Measurements from ENCODE around the gene CENPP.

CENPP gene

DNA sequence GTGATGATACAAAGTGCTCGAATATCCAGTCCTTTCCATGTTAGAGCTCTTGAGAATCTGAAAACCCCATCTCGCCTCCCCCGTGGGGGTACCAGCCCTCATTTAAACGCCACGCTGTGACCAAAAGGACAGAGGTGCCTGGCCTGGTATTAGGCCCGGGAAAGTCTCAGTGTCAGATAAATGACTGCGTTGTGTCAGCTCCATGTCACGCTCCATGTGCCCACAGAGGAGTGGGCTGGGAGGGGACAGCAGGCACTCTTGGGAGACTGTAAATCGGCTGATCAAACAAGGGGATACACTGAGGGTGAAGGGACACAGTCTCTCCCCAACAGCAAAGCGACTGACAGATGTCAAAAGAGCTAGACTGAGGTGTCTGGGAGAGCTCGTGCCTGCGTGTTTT lies 275.7 kb downstream of the CENPP start:
- WGBS (ENCODE audit: insufficient coverage, insufficient read length): no CpG with 5 or more reads among the region's 12 CpGs
- Histone ChIP-seq H3K4me3 (ENCODE audit: low read length) (no peak overlapping the region), H3K36me3 (ENCODE audit: control insufficient read depth, insufficient read depth, low read length) (no peaks in the 10 kb centered on the region), H3K27ac (ENCODE audit: low read length) (no peak overlapping the region), H3K9me3 (ENCODE audit: control insufficient read depth, insufficient read depth, low read length) (no peaks in the 10 kb centered on the region), H3K27me3 (ENCODE audit: control insufficient read depth, insufficient read depth, low read length) (no peaks in the 10 kb centered on the region), H3K4me1 (ENCODE audit: control insufficient read depth, insufficient read depth, low read length) (no peaks in the 10 kb centered on the region)
- DNase-seq (ENCODE audit: low read depth, low spot score): no peak

DNA sequence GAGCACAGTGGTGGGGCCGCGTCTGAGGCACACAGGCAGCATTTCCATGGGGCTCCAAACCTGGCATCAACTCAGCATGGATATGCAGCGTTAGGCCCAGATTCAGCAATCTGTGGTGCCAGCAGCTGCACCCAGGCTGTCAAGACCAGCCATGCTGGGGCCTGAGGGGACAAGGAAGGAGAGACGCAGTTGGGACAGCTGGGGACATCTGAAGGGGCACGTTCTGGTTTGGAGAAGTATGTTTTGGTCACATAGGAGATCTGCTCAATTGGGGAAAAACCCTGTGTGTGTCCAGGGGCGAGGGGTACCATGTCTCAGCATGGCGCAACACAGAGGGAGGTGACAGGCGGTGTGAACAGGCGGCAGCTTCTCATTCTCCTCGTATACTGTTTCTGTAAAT lies 276.7 kb downstream of the CENPP start:
- H3K27ac ChIP-seq (ENCODE audit: low read length): no peak overlapping the region
- H3K4me1 ChIP-seq (ENCODE audit: control insufficient read depth, insufficient read depth, low read length): no peaks in the 10 kb centered on the region
- H3K36me3 ChIP-seq (ENCODE audit: control insufficient read depth, insufficient read depth, low read length): no peaks in the 10 kb centered on the region
- no CpG with 5 or more reads among the region's 10 CpGs for whole genome bisulfite sequencing (ENCODE audit: insufficient coverage, insufficient read length)
- H3K9me3 ChIP-seq (ENCODE audit: control insufficient read depth, insufficient read depth, low read length): no peaks in the 10 kb centered on the region
- H3K4me3 ChIP-seq (ENCODE audit: low read length): no peak overlapping the region
- DNase-seq (ENCODE audit: low read depth, low spot score): no peak
- no peaks in the 10 kb centered on the region for H3K27me3 ChIP-seq (ENCODE audit: control insufficient read depth, insufficient read depth, low read length)

DNA sequence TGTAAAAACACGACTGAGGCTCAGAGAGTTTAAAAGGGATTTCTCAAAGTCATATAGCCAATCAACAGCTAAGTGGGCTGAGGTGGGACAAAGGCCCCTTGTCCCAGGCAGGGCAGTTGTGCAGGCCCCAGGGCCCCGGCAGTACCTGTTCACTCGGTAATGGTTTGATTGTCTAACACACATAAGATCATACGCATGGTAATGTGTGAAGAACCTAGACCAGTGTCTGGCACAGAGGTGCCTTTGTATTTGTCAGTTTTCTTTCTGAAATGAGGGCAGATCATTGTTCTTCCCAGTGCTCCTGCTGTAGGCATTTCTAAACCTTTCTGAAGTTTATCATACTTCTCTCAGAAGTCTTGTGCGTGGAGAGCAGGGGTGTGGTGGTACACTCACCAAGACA lies 277.3 kb downstream of the CENPP start:
- no peaks in the 10 kb centered on the region for H3K27me3 ChIP-seq (ENCODE audit: control insufficient read depth, insufficient read depth, low read length)
- WGBS (ENCODE audit: insufficient coverage, insufficient read length): no CpG with 5 or more reads among the region's 5 CpGs
- no peaks in the 10 kb centered on the region for H3K36me3 ChIP-seq (ENCODE audit: control insufficient read depth, insufficient read depth, low read length)
- no peak for DNase-seq (ENCODE audit: low read depth, low spot score)
- no peaks in the 10 kb centered on the region for H3K9me3 ChIP-seq (ENCODE audit: control insufficient read depth, insufficient read depth, low read length)
- no peaks in the 10 kb centered on the region for H3K4me1 ChIP-seq (ENCODE audit: control insufficient read depth, insufficient read depth, low read length)
- H3K4me3 ChIP-seq (ENCODE audit: low read length): no peak overlapping the region
- H3K27ac ChIP-seq (ENCODE audit: low read length): no peak overlapping the region

DNA sequence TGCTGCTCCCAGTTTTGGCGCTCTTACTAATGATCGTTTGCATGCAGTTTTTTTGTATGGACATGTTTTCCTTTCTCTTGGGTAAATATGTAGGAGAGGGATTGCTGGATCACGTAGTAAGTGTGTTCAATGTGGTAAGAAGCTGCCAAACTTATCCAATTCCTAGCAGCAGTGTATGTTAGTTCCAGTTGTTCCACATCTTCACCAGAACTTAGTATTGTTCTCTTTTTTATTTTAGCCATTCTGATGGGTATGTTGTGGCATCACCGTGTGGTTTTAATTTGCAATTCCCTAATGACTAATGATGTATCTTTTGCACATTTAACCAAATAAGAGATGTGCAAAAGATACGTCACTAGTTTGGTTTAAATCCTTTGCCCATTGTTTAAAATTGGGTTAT lies 278.2 kb downstream of the CENPP start:
- no peaks in the 10 kb centered on the region for H3K27me3 ChIP-seq (ENCODE audit: control insufficient read depth, insufficient read depth, low read length)
- no peaks in the 10 kb centered on the region for H3K36me3 ChIP-seq (ENCODE audit: control insufficient read depth, insufficient read depth, low read length)
- no peaks in the 10 kb centered on the region for H3K9me3 ChIP-seq (ENCODE audit: control insufficient read depth, insufficient read depth, low read length)
- no peak for DNase-seq (ENCODE audit: low read depth, low spot score)
- no peak overlapping the region for H3K4me3 ChIP-seq (ENCODE audit: low read length)
- H3K4me1 ChIP-seq (ENCODE audit: control insufficient read depth, insufficient read depth, low read length): no peaks in the 10 kb centered on the region
- H3K27ac ChIP-seq (ENCODE audit: low read length): no peak overlapping the region
- WGBS (ENCODE audit: insufficient coverage, insufficient read length): no CpG with 5 or more reads among the region's 5 CpGs

DNA sequence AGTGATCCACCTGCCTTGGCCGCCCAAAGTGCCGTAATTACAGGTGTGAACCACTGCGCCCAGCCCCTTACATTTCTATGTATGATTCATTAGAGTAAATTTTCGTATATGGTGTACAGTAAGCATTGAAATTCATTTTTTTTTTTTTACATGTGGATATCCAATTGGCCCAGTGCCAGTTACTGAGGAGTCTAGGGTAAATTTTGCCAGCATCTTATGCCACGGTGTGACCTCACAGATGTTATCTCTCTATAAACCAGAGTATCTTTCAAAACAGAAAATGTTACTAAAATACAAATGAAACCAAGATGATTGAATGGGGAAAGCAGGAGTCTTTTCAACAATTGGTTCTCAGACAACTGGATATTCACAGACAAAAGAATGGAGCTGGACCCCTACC lies 279.5 kb downstream of the CENPP start:
- no CpG with 5 or more reads among the region's 5 CpGs for whole genome bisulfite sequencing (ENCODE audit: insufficient coverage, insufficient read length)
- no peaks in the 10 kb centered on the region for H3K36me3 ChIP-seq (ENCODE audit: control insufficient read depth, insufficient read depth, low read length)
- H3K27me3 ChIP-seq (ENCODE audit: control insufficient read depth, insufficient read depth, low read length): no peaks in the 10 kb centered on the region
- no peak overlapping the region for H3K4me3 ChIP-seq (ENCODE audit: low read length)
- no peaks in the 10 kb centered on the region for H3K4me1 ChIP-seq (ENCODE audit: control insufficient read depth, insufficient read depth, low read length)
- no peak for DNase-seq (ENCODE audit: low read depth, low spot score)
- no peak overlapping the region for H3K27ac ChIP-seq (ENCODE audit: low read length)
- no peaks in the 10 kb centered on the region for H3K9me3 ChIP-seq (ENCODE audit: control insufficient read depth, insufficient read depth, low read length)

DNA sequence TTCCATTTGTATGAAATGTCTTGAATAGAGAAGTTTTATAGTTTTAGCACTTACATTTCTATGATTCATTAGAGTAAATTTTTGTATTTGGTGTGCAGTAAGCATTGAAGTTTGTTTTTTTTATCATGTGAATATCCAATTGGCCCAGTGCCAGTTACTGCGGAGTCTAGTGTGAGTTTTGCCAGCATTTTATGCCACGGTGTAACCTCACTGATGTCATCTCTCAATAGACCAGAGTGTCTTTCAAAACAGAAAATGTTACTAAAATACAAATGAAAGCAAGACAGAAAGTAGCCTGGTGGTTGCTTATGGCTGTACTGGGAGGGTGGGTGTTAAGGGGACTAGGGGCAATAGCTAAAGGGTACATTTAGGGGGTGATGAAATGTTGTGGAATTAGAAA lies 281.3 kb downstream of the CENPP start:
- no peak overlapping the region for H3K27ac ChIP-seq (ENCODE audit: low read length)
- WGBS (ENCODE audit: insufficient coverage, insufficient read length): no CpG with 5 or more reads among the region's 2 CpGs

DNA sequence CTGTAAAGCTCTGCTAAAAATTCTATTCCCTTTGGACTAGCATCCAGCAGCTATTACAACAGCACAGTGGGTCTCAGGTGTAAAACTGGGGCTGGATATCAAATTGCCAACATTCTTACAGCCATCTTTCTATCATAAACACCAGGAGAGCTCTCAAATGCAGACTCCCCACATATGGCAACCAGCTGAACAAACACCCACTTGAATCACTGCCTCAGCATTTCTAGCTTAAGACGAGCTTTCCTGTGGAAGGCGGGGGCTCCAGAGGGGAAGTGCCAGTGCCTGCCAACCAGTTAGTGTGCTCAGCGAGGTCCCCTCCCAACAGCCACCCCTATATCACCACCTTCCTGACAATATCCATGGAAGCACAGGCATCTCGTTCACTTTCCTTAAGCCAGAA lies 282.0 kb downstream of the CENPP start:
- Histone ChIP-seq H3K9me3 (ENCODE audit: control insufficient read depth, insufficient read depth, low read length) (no peaks in the 10 kb centered on the region), H3K4me1 (ENCODE audit: control insufficient read depth, insufficient read depth, low read length) (no peaks in the 10 kb centered on the region), H3K27me3 (ENCODE audit: control insufficient read depth, insufficient read depth, low read length) (no peaks in the 10 kb centered on the region), H3K4me3 (ENCODE audit: low read length) (no peak overlapping the region), H3K36me3 (ENCODE audit: control insufficient read depth, insufficient read depth, low read length) (no peaks in the 10 kb centered on the region; the same call in 1 of the 2 replicates), H3K27ac (ENCODE audit: low read length) (no peak overlapping the region)
- WGBS (ENCODE audit: insufficient coverage, insufficient read length): no CpG with 5 or more reads among the region's 4 CpGs
- DNase-seq (ENCODE audit: low read depth, low spot score): no peak

More for the DNA sequence above, 281.3 kb downstream of the CENPP start:
- Histone ChIP-seq H3K4me3 (ENCODE audit: low read length) (no peak overlapping the region), H3K27me3 (ENCODE audit: control insufficient read depth, insufficient read depth, low read length) (no peaks in the 10 kb centered on the region), H3K9me3 (ENCODE audit: control insufficient read depth, insufficient read depth, low read length) (no peaks in the 10 kb centered on the region), H3K4me1 (ENCODE audit: control insufficient read depth, insufficient read depth, low read length) (no peaks in the 10 kb centered on the region), H3K36me3 (ENCODE audit: control insufficient read depth, insufficient read depth, low read length) (no peaks in the 10 kb centered on the region; the same call in 1 of the 2 replicates)
- DNase-seq (ENCODE audit: low read depth, low spot score): no peak

DNA sequence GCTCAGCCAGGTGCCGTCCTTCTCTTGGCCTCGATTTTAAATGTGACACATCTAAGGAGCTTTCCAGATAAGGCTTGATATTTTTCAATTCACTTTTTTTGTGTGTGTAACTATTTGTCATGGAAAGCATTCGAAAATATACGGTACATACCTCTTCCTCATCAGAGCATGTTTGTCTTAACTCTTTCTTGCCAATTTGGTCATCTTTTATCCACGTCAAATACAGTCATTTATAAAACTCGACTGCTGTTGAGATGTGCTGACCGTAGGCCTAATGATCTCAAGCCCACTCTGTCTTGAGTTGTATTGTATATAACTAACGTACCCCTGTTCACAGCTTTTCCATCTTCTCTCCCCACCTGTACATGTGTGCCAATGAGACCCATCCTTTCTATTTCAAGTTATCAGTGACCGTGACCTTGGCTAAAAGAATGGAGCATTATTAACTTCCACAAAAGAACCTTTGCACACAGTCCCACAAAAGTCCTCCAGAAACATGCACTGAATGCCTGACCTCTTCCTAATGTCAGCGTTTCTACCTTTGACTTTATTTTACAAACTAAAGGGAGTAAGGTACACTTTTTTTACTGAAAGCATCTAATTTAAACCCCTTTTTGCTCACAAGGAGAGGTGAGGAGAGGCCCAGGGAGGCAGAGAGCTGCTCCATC lies 282.6 kb downstream of the CENPP start:
- H3K27me3 ChIP-seq (ENCODE audit: control insufficient read depth, insufficient read depth, low read length): no peaks in the 10 kb centered on the region
- no peaks in the 10 kb centered on the region for H3K9me3 ChIP-seq (ENCODE audit: control insufficient read depth, insufficient read depth, low read length)
- no peak overlapping the region for H3K27ac ChIP-seq (ENCODE audit: low read length)
- DNase-seq (ENCODE audit: low read depth, low spot score): no peak
- H3K4me3 ChIP-seq (ENCODE audit: low read length): no peak overlapping the region
- H3K36me3 ChIP-seq (ENCODE audit: control insufficient read depth, insufficient read depth, low read length): no peaks in the 10 kb centered on the region; the same call in 1 of the 2 replicates
- H3K4me1 ChIP-seq (ENCODE audit: control insufficient read depth, insufficient read depth, low read length): no peaks in the 10 kb centered on the region
- no CpG with 5 or more reads among the region's 10 CpGs for WGBS (ENCODE audit: insufficient coverage, insufficient read length)

DNA sequence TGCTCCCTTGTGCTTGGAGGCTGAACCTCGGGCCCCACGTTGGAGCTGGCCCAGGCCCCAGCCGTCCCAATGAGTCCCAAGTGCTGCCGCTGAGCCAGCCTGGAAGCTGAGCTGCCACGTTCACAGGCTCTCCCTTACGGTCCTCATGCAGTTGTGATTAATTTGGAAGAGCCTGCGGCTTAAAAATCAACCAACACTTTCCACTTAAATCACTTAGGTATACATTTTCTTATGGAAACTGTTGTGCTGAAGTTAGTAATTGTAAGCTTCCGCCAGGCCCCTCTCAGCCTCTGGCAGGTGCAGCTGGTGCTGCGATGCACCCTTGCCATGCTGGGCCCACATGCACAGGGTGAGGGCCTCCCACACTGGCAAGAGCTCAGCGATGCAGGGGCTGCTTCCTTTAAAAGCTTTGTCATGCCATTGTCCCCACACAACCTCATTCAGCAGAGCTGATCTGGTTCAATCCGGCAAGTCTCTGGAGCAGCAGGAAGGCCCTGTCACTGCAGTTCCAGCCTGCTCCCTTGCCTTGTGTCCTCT lies 283.2 kb downstream of the CENPP start:
- H3K36me3 ChIP-seq (ENCODE audit: control insufficient read depth, insufficient read depth, low read length): no peaks in the 10 kb centered on the region; the same call in 1 of the 2 replicates
- H3K9me3 ChIP-seq (ENCODE audit: control insufficient read depth, insufficient read depth, low read length): no peaks in the 10 kb centered on the region
- H3K27ac ChIP-seq (ENCODE audit: low read length): no peak overlapping the region
- H3K4me1 ChIP-seq (ENCODE audit: control insufficient read depth, insufficient read depth, low read length): no peaks in the 10 kb centered on the region
- no peak overlapping the region for H3K4me3 ChIP-seq (ENCODE audit: low read length)
- H3K27me3 ChIP-seq (ENCODE audit: control insufficient read depth, insufficient read depth, low read length): no peaks in the 10 kb centered on the region
- DNase-seq (ENCODE audit: low read depth, low spot score): no peak
- WGBS (ENCODE audit: insufficient coverage, insufficient read length): no CpG with 5 or more reads among the region's 11 CpGs

DNA sequence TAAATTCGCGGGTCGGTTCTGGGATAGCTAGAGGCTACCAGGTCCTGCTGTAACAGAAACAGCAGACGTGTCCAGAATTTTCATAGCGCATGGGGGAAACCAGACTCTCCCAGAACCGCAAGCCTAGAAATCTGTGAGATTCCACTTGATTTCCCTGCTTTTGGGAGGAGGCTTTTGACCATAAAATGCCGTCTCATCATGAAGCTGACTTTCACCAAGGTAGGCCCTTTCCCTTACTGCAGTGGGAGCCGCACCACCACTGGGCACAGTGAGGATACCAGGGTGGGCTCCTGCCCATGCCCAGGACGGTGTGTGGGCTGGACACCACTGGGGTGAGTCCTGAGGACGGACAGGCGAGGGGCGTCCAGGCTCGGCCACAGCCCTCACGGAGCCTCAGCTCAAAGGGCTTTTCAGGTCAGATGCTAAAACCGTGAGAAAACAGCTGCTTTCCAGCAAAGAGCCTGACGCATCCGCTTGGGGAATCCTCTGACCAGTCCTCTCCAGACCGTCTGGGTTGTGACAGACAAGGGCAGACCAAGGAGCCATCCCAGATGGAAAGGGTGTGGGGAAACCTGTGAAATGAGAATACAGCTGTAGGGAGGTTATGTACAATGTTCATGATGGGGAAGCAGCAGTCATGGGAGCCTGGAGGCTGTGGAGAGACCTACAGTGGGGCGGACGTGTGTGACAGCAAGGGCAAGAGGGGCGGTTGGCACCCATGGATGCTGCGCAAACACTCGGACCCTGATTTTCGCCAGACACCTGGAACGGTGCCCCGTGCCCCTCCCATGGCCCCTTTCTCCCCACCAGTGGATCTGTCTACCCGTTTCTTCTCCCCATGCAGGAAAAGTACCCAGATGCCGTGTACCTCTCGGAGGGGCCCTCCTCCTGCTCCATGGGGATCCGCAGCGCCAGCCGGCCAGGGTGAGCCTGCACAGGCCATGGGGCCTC lies 285.0 kb downstream of the CENPP start:
- no peak for DNase-seq (ENCODE audit: low read depth, low spot score)
- no peak overlapping the region for H3K27ac ChIP-seq (ENCODE audit: low read length)
- peaks cover 5% of the 10 kb centered on the region for H3K36me3 ChIP-seq (ENCODE audit: control insufficient read depth, insufficient read depth, low read length)
- H3K4me3 ChIP-seq (ENCODE audit: low read length): no peak overlapping the region
- no CpG with 5 or more reads among the region's 32 CpGs for WGBS (ENCODE audit: insufficient coverage, insufficient read length)
- no peaks in the 10 kb centered on the region for H3K9me3 ChIP-seq (ENCODE audit: control insufficient read depth, insufficient read depth, low read length)
- H3K4me1 ChIP-seq (ENCODE audit: control insufficient read depth, insufficient read depth, low read length): no peaks in the 10 kb centered on the region
- H3K27me3 ChIP-seq (ENCODE audit: control insufficient read depth, insufficient read depth, low read length): no peaks in the 10 kb centered on the region
